Activated CD4-positive, alpha-beta T cell treated with anti-CD3 and anti-CD28 coated beads, Interleukin-2, amount 50 U/mL, for 48 hours (primary cell): ENCODE measurements around the gene FBXL17.

ENCODE experiments used
- DNase-seq, 2 experiments: peaks; one replicate each; pipeline ENCODE4 v3.0.0-alpha.2; 2020

The FBXL17 gene

DNA sequence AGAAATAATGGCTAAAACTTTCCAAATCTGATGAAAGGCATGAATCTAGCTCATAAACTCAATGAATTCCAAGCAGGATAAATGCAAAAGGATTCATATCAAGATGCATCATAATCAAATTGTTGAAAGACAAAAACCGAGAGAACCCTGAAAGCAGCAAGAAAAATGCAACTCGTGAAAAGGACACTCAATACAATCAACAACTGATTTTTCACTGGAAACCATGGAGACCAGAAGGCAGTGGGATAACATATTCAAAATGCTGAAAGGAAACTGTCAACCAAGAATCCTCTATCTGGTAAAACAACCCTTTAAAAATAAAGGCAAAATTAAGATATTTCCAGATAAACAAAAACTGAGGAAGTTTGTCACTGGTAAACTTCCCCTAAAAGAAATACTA lies 9.5 kb downstream of the FBXL17 start:
- DNase-seq, result no peak

DNA sequence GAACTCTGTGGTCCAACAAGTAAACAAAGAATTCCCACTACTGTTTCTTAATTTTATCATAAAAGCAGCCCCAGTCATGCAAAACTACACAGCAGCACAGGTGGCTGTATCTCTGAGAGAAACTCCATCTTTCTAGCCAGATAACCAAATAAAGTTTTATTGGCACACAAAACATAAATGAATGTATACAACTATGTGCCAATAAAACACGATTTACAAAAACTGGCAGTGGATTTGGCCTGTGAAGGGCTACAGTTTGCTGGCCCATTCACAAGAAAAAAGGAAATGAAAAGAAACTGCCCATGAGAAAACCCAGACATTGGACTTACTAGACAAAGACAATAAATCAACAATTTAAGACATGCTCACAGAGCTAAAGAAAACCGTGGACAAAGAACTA lies 10.6 kb downstream of the FBXL17 start:
- no peak for DNase-seq

GRCh38 chr5:108369167-108369566 lies 12.7 kb downstream of the FBXL17 start:
- no peak for DNase-seq

DNA sequence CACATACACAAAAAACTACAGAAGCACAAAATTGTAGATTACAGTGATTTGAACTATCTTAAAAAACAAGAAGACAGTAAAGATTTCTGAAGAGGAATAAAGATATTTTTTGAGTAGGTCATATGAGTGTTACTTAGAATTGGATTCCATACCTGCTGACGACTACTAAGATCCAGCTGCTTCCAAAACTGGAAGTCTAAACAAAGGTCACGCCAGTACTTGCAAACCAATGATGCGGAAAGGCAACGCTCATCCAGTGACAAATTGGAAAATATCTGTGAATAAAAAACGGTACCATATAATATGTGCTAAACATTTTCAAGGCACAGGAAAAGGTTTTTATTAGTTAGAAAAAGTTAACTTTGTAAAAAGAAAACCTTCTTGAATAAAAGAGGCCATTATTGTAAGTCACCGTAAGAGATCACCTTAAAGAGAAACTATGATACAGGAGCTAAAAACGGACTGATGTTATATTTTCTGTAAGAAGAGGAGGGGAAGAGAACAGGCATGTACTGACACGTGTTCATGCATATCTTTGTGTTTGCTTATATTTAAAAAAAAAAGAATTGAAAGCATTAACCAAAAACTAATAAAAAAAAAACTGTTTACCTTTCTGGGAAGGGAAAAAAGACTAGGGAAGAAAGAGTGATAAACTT lies 14.1 kb downstream of the FBXL17 start:
- no peak for DNase-seq

GRCh38 chr5:108366500-108366899 lies 15.4 kb downstream of the FBXL17 start:
- DNase-seq, result no peak

DNA sequence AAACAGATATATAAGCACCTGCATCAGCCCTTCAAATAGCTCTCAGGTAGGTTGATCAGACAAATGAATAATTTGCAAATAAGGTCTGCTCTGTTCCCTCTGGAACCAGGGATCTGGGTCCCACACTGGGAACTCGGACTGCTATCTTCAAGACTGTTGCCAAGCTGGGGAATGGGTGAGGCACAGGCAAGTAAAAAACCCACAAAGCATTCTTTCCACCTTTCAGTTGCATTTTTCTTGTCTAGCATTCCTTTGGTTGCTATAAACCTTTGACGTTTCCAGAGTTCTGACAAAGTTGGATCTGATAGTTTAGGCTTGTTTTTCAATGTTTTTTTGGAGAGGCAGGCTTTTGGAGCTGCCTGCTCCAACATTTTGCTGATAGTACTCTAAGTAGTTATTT lies 20.1 kb downstream of the FBXL17 start:
- DNase-seq, result no peak

DNA sequence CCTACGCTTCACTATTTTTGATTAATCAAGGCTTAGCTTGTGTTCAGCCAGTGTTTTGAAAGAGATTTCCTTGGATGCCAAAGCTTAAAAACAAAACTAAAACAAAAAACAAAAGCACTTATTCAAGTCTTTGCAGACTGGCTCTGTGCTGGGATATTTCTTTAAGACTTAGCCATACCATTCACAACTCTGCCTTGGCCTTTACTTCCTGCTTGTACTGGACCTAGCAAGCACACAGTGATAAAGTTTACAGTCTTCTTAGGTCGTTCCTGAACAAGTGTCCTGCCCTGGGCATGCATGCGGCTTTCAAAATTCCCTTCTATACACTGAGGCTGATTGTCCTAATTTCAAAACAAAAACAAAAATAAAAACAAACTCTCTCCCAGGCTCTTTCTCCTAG lies 20.7 kb downstream of the FBXL17 start:
- no peak for DNase-seq

DNA sequence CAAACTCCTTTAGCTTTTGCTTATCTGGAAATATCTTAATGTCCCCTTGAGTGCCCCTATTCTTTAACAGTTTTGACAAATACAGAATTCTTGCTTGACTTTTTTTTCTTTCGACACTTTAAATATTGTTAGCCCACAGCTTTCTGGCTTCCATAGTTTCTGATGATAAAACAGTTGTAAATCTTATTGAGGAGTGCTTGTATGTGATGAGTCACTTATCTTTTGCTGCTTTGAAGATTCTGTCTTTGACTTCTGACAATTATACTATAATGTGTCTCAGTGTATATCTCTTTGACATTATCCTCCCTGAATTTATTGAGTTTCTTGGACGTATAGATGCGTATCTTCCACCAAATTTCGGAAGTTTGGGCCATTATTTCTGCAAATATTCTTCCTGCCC lies 21.6 kb downstream of the FBXL17 start:
- DNase-seq, result no peak

DNA sequence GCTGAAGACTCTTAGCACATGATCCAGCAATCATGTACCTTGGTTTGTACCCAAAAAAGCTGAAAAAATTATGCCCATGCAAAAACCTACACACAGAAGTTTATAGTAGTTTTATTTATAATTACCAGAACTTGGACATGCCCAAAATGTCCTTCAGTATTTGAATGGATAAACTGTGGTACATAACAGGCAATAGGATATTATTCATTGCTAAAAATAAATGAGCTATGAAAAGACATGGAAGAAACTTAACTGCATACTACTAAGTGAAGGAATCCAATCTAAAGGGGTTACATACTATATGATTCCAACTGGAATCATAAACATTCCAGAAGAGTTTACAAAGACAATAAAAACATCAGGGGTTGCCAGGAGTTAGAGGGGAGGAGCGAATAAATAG lies 25.6 kb downstream of the FBXL17 start:
- DNase-seq, result no peak

DNA sequence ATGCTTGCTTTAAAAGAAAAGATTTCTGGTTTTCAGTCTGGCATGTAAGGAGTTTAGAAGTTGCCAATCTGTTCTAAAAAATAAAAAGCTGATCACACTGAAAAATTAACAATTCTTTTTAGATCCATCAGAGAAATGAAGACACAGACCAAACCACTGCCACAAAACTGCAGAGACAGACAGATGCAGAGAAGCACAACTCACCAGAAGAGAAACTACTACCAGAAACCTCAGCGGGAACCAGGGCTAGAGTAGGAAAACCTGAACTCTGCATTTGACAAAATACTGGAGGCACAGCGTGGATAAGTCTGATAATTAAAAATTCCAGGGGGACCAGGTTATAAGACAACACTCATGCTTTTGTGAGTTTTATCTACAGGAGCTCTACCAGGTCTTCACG lies 28.8 kb downstream of the FBXL17 start:
- no peak for DNase-seq

- DNase-seq, result no peak
Measured at GRCh38 chr5:108345541-108346171, 36.2 kb downstream of the FBXL17 start.

- DNase-seq, result no peak
Measured at GRCh38 chr5:108344103-108344822, 37.6 kb downstream of the FBXL17 start.

- DNase-seq, result no peak
Measured at GRCh38 chr5:108341866-108342265, 40.0 kb downstream of the FBXL17 start.

DNA sequence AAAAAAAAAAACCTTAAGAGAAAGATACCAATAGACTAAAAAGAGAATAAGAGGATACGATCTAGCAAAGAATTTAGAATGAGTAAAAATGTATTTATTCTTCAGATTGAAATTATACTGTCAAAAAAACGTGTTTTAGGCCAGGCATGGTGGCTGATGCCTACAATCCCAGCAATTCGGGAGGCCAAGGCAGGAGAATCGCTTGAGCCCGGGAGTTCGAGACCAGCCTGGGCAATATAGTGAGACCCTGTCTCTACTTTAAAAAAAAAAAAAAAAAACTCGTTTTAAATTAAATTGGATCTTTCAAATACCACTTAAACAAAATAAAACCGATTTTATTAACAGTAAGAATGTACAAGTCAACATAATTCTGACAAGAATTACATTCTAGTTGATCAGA lies 41.8 kb downstream of the FBXL17 start:
- no peak for DNase-seq

GRCh38 chr5:108339220-108339619 lies 42.7 kb downstream of the FBXL17 start:
- DNase-seq, result no peak

DNA sequence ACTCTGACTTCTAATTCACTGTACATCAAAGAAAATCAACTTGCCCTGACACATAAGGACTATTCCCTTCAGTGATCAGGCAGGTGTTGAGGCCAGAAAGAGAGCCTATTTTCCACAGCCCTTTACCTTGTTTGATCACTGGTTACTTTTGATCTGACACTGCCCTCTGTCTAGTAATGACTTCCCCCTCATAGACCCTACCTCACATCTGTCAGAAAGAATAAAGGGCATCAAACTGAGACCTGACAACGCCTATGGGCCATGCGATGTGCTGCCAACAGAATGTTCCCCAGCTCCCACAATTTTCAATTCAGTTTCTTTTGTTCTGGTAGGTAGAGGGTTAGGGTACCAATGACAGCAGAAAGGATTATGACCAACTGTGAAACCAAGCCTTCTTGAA lies 47.7 kb downstream of the FBXL17 start:
- no peak for DNase-seq

- no peak for DNase-seq
Measured at GRCh38 chr5:108326982-108327381, 54.9 kb downstream of the FBXL17 start.

DNA sequence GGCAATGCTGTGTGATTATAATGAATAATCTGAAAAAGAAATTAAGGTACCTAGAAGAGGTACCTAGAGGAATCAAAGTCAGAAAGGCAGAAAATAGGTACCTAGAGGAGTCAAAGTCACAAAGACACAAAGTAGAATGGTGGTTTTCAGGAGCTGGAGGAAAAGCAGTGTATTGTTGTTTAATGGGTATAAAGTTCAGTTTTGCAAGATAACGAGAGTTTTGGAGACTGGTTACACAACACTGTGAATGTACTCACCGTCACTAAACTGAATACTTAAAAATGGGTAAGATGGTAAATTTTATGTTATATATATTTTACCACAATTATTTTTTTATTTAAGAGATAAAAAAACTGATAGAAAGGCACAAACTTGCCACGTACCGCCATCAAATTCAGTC lies 57.0 kb downstream of the FBXL17 start:
- DNase-seq, result no peak

DNA sequence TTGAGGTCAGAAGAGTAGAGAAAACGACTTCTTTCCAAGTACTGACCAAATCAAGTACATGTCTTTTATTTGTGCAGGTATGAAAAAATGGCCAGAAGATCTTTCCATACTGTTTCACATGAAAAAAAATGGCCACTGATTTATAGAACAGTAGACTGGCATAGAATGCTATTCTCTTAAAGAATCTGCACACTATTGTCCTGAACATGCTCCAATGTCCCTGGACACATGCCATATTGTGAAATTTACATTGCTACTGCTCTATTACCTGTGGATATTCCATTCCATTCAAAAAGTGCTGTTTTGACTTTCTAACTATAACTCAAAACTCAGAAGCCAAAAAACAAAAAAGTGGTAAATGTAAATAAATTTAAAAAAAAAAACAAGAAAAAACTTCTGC lies 60.6 kb downstream of the FBXL17 start:
- no peak for DNase-seq

DNA sequence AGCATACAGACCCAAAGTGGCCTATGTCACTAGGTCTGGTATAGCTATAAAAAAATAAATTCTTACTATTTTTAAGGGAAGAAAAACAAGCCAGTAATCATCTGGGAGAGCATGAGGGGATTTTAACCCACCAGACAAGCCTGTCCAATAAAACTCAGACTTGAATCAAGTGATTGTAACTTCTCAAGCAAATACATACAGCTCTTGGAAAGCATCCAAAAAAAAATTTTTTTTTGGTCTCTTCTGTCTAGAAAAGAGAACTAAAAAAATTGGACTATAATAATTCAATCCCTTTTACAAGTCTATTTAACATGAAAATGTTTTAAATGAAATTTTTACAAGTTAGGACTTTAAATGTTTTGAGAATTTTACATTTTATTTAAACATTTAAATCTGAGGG lies 61.7 kb downstream of the FBXL17 start:
- DNase-seq, result no peak

GRCh38 chr5:108315829-108316228 lies 66.1 kb downstream of the FBXL17 start:
- DNase-seq, result no peak

DNA sequence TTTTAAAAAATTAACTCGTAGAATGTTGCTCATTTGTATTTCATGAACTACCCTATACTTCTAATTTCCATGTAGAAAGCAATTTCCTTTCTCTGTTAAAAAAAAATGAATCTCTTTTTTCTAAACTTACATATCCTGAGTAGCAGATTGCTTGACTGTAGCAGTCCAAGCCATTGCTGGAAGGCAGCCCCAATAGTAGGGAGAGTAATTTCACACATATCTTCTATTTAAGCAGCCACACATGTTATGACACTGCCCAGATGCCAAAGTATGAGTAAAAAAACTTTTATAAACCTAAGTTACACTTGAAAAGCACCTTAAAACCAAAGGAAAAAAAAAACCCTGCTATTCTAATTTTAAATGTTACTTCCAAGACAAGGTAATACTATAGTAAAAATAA lies 69.6 kb downstream of the FBXL17 start:
- no peak for DNase-seq

DNA sequence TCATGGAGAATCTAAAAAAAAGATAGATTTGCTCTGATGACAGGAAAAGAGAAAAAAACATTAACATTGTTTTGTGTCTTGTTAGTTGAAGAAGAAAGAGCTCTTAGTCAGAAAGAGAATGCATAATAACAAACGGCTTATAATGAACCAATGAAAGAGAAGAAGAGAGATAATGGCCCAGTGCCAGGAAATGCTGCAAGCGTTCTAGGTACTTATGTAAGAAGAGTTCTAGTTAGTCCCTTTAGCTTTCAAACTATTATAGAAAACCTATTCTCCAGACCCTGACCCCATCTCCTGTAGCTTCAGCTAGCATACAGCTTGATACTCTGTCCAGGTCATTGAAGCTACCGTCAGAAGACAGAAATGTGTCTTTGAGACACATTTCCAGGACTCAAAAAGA lies 70.2 kb downstream of the FBXL17 start:
- DNase-seq, result no peak

GRCh38 chr5:108303611-108304010 lies 78.3 kb downstream of the FBXL17 start:
- DNase-seq, result no peak

DNA sequence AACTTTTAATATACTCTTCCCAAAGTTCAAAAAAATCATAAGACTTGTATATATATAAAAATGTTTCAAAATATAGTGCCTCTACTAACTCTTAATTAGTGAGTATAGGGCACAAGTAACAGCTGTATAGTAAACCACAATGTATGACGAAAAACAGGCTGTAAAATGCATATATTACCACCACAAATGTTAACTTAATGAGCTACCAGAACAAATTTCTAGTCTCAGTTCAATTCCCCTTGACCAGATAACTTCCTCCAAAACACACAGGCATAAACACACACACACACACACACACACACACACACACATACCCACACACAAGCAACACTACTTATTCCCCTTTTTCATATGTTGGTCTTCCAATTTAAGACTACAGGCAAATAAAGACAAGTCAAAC lies 78.8 kb downstream of the FBXL17 start:
- DNase-seq, result no peak
